CD4-positive, alpha-beta T cell treated with Interleukin-6 at 100 ng/mL for 8 hours (primary cell): Measurements from ENCODE around the gene NECAP2.
"Not testable (repeated sequence)": the region's sequence is repeated elsewhere in the genome, so short reads cannot be mapped to it uniquely, and the experiment has no call there.

Experiments
- DNase-seq: peaks from one replicate; pipeline ENCODE4 v3.0.0-alpha.2; 2020; ENCODE audit warnings: mixed read lengths, low spot score

NECAP2 gene

DNA sequence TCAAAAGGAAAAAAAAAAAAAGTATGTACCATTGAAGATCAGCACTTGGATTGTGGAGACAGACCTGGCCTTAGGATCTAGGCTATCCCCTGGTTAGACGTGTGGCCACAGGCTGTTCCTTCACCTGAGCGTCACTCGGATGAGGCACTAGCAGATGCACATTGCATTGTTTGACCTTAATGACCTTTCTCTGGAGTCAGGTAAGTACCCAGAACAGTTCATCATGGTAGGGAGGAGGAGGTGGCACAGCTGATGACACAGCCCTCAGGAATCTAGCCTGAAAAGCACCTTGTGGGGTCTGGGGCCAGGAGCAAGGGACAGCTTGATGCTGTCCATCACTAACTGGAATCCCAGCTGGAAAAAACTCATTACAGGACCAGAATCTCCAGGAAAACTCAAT, 21.2 kb downstream of the NECAP2 start:
- DNase-seq, result no peak

DNA sequence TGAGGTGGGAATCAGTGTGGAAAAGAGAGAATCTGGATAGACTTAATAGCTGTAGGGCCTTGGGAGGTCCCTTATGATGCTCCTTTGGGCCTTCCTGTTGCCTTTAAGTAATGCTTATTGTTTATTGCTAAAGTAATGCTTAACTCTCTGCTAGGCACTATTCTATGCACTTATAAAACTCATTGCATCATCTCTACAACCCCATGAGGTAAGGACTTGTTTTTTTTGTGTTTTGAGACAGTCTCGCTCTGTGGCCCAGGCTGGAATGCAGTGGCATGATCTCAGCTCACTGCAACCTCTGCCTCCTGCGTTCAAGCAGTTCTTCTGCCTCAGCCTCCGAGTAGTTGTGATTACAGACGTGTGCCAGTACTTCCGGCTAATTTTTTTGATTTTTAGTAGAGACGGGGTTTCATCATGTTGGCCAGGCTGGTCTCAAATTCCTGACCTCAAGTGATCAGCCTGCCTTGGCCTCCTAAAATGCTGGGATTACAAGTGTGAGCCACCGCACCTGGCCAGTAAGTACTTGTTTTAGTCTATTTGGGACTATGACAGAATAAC, 22.3 kb downstream of the NECAP2 start:
- no peak for DNase-seq

DNA sequence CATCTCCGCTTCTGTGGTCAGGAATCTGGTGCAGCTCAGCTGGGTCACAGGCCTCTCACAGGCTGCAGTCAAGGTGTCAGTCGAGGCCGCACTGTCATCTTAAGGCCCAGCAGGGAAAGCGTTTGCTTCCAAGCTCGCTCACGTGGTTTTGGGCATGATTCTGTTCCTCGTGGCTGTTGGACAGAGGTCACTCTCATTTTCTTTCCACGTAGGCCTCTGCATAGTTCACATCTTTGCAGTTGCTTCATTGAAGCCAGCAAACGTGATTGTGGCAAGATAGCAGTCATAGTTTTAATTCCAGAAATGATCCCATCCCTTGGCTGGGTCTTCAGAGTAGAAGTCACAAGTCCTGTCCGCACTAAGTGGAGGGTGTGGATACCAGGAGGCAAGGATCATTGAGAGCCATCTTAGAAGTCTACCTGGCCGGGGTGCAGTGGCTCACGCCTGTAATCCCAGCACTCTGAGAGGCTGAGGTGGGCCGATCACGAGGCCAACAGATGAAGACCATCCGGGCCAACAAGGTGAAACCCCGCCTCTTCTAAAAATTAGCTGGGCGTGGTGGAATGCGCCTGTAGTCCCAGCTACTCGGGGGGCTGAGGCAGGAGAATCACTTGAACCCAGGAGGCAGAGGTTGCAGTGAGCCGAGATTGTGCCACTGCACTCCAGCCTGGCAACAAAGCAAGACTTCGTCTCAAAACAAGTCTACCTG, 24.5 kb downstream of the NECAP2 start:
- DNase-seq, result no peak

DNA sequence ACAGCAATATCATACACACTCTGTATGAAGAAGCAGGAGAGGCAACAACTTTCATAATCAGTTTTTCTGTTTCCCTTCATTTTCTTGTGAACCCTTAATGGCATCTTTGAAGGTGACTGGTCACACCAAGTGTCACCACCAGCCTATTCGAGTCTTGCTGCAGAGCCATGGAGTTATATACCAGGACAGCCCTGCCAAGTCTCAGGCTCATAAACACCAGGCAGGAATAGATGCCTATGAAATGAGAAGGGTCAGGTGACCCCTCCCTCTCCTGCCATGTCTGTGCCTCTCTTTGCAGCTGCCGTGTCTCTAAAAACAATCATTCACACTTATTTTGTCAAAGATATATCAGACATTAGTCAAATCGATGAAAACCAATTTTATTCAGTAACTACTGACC, 28.0 kb downstream of the NECAP2 start:
- no peak for DNase-seq

DNA sequence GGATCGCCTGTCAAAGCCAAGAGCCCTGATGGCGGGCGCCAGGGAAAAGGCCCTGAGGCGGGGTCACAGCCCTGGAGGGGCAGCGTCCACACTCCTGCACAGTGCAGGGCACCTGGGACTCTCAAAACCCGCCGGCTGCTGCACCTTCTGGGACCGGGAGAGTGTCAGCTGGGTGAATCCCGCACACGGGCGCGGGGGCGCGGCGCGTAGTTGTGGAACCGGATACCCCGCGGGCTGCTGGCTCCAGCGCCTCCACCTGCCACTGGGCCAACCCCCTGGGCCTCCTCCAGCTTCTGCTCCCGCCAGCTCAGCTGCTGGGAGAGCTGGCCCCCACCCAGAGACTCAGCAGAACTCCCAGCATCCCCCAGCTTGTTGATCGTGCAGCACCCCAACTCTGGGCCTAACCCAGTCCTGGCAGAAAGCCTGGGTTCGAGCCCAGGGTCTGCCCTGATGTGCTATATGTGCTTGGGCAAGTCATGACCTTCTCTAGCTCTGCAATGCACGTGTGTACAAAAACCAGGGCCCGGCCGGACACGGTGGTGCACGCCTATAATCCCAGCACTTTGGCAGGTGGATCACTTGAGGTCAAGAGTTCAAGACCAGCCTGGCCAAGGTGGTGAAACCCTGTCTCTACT, 33.8 kb downstream of the NECAP2 start:
- DNase-seq, result no peak

DNA sequence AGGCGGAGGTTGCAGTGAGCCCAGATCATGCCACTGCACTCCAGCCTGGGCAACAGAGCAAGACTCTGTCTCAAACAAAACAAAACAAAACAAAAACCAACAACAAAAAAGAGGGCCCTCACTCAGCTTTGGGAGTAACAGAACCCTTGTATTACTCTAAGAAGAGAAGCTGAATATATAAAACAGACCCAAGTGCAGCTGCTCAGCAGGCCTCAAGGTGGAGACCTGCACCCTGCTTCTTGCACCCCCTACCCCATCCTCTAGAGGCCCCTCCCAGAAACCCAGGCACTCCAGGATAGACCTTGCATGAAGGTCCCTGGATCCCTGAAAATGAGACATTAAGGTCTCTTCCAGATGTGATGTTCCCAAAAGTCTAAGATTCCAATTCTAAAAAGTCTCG, 34.4 kb downstream of the NECAP2 start:
- not testable (repeated sequence) for DNase-seq

DNA sequence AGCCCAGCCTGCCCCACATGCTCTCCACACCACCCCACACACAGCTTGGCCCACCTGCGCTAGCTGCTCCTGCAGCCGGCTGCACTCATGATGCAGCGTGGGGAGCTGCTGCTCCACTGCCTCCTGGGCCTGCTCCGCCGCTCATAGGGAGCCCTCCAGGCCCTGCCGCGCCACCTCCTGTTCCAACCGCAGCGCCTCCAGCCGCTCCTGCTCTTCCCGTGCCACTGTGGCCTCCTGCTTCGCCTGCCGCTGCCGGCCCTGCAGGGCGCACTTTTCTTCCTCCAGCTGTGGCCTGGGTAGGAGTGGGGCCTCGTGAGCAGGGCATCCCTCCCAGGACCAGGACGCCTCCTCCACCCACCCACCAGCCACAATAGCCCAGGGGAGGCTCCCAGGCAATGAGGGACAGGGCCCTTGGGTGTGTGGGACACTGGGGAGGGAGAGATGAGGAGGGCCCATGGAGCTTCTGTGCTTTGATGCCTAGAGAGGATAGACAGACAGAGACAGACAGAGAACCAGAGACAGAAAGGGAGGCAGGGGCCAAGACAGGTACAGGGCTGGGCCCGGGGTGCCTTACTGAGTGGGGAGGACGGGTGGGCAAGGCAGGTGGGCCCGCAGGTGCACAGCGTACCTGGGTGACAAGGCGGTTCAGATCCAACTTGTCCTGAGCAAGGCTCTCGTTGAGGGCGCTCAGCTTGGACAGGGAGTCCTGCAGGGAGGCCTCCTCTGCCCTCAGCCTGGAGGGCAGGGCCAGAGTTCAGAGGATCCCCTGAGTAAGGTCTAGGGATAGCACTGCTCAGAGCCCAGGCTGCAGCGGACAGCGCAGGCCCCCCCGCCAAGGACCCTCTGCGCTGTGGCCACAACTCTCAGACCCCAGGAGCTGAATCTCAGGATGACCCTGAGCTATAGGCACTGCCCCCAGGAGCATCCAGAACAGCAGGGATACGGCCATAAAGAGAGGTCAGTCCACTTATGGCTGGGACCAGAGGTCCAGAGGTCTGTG, 35.5 kb downstream of the NECAP2 start:
- DNase-seq, result not testable (repeated sequence)

DNA sequence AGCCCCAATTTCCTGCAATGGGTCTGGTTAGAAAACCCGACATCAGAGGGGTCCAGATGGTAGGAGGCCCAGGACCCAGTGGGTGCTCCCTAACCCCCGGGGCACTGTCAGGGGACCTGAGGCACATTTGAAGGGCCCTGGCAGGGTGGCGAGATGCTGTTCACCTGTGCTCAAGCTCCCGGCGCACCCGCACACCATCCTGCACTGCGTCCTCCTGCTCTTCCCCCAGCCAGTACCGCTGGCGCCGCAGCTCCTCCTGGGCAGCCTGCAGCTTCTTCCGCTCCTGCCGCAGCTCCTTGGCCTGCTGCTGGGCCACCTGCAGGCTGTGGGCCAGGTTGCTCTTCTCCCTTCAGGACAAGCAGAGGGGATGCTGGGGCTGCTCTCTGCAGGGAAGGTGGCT, 37.6 kb downstream of the NECAP2 start:
- DNase-seq, result no peak

DNA sequence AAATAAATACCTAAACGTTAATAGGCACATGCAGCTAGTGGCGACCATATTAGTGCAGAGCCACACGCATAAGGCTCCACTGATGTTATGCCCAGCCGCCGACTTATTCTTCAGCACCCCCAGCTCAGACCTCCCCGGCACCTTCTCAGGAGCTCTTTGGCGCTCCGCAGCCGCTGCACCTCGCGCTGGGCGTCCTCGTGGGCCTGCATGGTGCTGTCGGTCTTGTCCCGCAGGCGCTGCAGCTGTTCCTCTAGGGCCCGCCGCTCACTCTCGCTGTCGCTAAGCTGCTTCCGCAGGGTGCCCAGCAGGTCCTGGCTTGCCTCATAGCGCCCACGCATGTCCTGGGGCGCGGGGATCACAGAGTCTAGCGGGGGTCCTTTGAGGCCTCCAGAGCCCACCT, 42.6 kb downstream of the NECAP2 start:
- not testable (repeated sequence) for DNase-seq

DNA sequence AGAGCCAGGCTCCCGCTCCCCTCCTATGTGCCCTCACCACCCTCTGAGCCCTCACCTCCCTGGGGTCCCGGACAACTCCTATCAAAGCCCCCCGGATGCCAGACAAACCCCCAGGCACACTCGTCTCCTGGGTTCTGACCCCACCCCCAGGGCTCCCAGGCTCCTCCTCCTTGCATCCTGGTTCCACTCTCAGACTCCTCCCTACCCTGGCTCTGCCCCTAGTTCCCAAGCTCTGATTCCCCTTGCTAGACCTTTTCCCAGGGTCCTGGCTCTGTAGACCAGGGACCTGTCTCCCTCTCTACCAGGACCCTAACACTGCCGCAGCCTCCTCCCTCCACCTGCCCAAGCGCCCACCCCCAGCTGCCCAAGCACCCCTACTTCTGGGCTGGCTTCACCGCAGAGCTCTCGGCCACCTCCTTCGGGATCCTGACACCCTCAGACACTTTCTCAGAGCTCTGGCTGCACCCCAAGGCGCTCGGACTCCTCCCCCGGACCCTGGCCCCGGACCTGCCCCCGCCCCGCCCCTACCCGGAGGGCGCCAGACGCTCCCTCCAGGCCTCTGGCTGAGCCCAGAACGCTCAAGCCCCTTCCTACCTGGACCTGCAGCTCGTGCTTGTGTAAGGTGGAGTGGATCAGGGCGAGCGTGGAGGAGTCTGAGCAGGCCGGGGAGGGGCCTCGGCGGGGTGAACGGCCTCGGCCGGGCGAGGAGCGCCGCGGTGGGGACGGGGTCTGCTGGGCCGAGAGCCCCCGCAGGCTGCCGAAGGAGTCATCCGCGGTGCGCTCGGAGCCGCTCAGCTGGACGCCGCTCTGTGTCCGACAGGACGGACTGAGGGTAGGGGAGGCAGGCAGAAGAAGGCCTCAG, 43.3 kb downstream of the NECAP2 start:
- not testable (repeated sequence) for DNase-seq

DNA sequence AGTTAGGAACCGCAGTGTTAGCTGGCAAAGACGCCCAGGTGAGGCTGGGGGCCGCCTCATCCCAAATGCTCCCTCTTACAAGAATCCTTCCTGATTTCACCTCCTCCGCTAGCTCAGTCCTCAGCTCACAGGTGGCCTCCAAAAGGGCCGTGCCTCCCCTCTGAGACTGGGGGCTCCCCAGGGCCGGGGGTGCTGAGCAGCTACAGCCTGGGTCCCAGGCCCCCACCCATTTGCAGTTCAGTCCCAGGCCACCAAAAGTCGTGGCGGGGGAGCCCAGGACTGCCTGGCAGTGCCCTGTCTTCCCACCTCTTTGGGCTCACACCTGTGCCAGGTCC, 43.9 kb downstream of the NECAP2 start:
- DNase-seq, result no peak

DNA sequence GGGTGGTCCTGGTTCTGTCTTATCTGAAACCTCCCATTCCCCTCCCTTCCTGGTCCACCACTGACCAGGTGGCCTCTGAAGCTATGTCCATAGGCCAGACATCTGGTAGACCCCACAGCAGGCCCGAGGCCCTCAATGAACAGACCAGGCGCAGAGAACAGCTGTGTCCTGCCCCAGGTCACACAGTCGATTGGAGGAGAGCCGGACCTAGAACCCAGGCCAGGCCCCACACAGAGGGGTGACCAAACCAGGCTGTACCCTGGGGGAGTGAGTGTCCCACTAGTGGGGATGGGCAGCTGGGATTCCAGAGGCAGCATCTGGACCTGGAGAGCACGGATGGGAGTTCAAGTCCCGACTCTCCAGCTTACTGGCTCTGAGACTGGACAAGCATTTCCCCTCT, 44.4 kb downstream of the NECAP2 start:
- DNase-seq, result no peak

DNA sequence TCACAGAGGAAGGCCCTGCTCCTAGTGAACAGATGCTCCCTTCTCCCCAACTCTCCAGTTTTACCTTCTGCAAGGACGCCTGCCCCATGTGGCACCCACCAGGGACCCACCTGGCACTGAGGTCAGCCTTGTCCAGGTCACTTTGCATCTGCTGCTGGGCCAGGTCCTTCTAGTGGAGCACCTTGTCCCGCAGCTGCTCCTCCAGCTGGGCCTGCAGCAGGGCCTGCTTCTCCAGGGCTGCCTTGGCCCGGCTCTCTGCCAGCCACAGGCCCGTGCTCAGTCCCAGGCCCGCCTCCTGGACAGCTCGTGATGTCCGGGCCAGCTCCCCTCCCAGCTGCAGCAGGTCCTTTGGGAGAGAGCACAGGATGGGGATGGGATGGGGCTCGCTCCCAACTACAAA, 45.8 kb downstream of the NECAP2 start:
- not testable (repeated sequence) for DNase-seq

DNA sequence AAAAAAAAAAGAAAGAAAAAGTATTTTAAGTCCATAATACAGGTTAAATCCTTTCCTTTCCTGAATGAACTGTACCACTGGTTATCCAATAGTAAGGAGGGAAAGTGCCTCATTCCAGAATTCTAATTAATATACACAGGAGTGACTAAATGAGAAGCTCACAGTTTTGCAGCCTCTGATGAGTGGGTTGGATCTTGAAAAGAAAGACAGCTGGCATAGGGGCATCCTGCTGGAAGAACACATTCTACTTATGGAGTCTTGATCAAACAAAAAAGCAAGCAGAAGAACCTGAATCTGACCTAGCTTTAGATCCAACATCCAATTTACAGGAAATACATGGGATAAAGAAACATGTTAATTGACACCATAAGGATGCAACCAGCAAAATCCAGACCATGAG, 46.5 kb downstream of the NECAP2 start:
- not testable (repeated sequence) for DNase-seq

DNA sequence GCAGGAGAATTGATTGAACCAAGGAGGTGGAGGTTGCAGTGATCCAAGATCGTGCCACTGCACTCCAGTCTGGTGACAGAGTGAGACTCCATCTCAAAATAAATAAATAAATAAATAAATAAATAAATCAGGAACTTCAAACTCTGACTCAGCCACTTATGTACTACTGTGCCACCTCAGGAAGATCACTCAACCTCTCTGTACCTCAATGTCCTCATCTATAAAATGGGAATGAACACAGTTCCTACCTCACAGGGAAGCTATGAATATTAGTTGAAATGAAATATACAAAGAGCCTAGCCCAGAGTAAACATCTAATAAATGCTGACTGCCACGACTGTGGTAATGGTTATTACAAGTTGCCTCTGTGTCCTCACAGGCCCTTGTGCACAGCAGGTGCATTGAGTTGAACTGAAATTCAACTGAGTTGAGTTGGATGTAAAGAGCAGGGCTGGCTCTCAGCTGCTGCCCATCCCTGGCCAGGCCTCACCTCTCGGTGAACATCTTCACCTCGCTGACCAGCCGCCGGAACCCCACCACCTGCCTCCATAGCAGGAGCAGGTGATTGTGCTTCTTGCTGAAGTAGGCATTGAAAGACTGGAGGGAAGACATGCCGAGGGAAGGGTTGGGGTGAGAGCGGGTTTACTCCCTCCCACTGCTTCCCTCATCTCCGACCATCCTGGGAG, 48.8 kb downstream of the NECAP2 start:
- DNase-seq, result not testable (repeated sequence)

DNA sequence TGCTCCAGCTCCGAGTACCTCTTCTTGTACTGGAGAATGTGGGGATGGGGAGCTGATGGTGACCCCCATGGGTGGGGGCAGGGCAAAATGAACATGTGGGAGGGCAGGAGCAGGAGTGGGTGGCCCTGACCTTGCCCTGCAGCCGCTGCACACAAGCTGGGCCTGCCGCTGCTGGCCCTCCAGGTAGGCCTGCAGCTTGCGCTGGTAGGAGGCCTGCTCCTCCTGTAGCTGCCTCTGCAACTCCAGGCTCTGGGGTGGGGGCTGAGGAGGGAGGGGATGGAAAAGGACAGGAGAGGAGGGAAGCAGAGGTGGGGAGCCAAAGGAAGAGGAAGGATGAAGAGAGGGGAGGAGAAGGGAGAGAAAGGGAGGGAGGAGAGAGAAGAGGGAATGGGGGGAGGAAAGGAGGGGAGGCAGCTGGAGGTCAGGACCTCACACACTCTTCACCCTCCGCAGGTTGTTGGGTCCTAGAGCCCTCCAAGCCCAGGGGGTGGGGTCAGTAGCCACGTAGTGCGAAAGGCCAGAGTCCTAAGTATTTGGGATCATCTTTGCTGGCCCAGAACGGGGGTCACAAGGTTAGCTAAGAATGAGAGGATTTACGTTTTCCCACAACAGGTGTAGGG, 50.6 kb downstream of the NECAP2 start:
- DNase-seq, result no peak

DNA sequence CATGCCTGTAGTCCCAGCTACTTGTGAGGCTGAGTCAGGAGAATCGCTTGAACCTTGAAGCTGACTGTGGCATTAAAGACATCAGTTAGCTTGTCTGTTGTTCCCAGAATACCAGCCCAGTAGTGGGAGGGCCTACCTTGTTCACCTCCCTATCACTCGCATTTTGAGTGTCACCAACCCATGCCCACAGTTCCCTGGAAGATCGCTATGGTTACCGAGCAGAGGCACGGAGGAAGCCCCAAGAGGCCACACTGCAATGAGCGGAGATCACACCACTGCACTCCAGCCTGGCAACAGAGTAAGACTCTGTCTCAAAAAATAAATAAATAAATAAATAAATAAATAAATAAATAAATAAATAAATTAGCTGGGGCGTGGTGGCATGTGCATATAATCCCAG, 52.4 kb downstream of the NECAP2 start:
- not testable (repeated sequence) for DNase-seq

DNA sequence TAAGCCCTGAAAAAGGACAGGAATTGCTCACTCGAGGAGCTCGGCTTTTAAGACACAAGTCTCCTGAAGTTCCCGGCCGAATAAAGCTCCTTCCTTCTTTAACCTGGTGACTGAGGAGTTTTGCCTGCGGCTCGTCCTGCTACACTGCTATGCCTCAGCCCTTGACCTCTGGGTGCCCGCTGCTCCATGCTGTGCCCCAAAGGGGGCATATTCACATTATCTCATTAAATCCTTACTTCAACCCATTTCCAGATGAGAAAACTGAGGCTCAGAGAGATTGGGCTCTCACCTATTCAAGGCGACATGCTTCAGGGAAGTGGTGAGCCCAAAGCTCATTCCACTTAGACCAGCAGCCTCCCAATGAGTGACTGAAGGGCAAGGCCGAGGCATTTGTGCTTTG, 53.2 kb downstream of the NECAP2 start:
- not testable (repeated sequence) for DNase-seq

DNA sequence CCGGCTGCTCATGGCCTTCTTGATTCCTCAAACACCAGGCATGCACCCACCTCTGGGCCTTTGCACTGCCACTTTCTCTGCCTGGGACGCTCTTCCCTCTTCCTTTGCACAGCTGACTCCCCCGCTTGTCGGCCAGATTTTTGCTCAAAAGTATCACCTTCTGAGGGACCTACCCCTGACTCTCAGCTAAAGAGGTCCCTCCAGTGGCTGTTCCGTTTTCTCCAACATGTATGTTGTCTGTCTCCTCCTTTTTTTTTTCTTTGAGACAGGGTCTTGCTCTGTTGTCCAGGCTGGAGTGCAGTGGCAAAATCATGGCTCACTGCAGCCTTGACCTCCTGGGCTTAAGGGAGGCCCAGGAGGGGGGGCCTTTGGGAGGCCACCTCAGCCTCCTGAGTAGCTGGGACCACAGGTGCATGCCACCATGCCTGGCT, 57.0 kb downstream of the NECAP2 start:
- not testable (repeated sequence) for DNase-seq

DNA sequence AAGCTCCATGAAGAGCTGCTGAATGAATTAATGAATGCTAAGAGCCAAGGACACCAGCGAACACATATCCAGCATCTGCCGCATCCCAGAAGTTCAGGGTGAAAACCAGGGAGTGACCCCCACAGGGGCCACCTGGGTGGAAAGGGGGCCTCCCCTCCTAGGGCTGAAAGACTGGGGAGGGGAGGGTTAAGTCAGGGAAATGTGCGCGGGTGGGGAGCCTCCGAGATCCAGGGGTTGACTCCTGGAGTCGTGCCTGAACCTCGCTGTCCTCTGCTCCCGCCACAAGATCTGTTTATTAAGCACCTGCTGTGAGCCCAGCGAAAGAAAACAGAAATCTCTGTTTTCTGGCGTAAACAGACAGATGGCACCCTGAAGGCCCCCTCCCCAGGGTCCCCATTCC, 57.5 kb downstream of the NECAP2 start:
- DNase-seq, result not testable (repeated sequence)
